EH (cell line): ENCODE data around the gene UBASH3B.
A peak's percentile ranks its signal among the peaks of the same experiment; 100 is the strongest.
"Not testable (repeated sequence)": the region's sequence is repeated elsewhere in the genome, so short reads cannot be mapped to it uniquely, and the experiment has no call there.

Source experiments
- DNase-seq: peaks from one replicate; pipeline ENCODE4 v3.0.0-alpha.2; 2015; ENCODE audit warnings: low read depth

Gene UBASH3B

GRCh38 chr11:122707111-122707510, 51.6 kb downstream of the UBASH3B start:
- DNase-seq, result no peak

- no peak for DNase-seq
Measured at GRCh38 chr11:122707901-122708300, 52.4 kb downstream of the UBASH3B start.

- DNase-seq, result peak; percentile 91
Measured at GRCh38 chr11:122709039-122709760, 53.7 kb downstream of the UBASH3B start.

- DNase-seq, result no peak
Measured at GRCh38 chr11:122711362-122711761, 55.8 kb downstream of the UBASH3B start.

GRCh38 chr11:122711831-122712381, 56.4 kb downstream of the UBASH3B start:
- peak; percentile 84 for DNase-seq

- no peak for DNase-seq
Measured at GRCh38 chr11:122714004-122714403, 58.5 kb downstream of the UBASH3B start.

- DNase-seq, result no peak
Measured at GRCh38 chr11:122714484-122714883, 59.0 kb downstream of the UBASH3B start.

GRCh38 chr11:122715548-122716440, 60.3 kb downstream of the UBASH3B start:
- no peak for DNase-seq

GRCh38 chr11:122717264-122717867, 61.8 kb downstream of the UBASH3B start:
- no peak for DNase-seq

- peak; percentile 48 for DNase-seq
Measured at GRCh38 chr11:122720107-122720881, 64.8 kb downstream of the UBASH3B start.

- DNase-seq, result peak; percentile 68
Measured at GRCh38 chr11:122721201-122721963, 65.9 kb downstream of the UBASH3B start.

- DNase-seq, result peak; percentile 90
Measured at GRCh38 chr11:122721964-122722266, 66.4 kb downstream of the UBASH3B start.

GRCh38 chr11:122723106-122723505, 67.6 kb downstream of the UBASH3B start:
- no peak for DNase-seq

GRCh38 chr11:122723576-122723975, 68.1 kb downstream of the UBASH3B start:
- DNase-seq, result peak; percentile 65

GRCh38 chr11:122724520-122724919, 69.0 kb downstream of the UBASH3B start:
- DNase-seq, result peak; percentile 93

GRCh38 chr11:122726028-122726427, 70.5 kb downstream of the UBASH3B start:
- DNase-seq, result no peak

- DNase-seq, result peak; percentile 45
Measured at GRCh38 chr11:122727101-122727929, 71.8 kb downstream of the UBASH3B start.

GRCh38 chr11:122728561-122728960, 73.0 kb downstream of the UBASH3B start:
- DNase-seq, result no peak

GRCh38 chr11:122729139-122729538, 73.6 kb downstream of the UBASH3B start:
- no peak for DNase-seq

- not testable (repeated sequence) for DNase-seq
Measured at GRCh38 chr11:122730694-122731093, 75.2 kb downstream of the UBASH3B start.
